PC-3 (cell line): ENCODE results near the gene CCNT1.

ENCODE experiments used
- EZH2 ChIP-seq: fragments of 300-600 bp; sonication (generic); IDR thresholded peaks from one replicate; pipeline ENCODE4 v1.6.1; 2017; ENCODE audit warnings: antibody characterized with exemption, mild to moderate bottlenecking, low read length; ENCODE audit not compliant: unreplicated experiment
- EZH2phosphoT487 ChIP-seq: fragments of 300-600 bp; sonication (generic); IDR thresholded peaks from 2 replicates; pipeline ENCODE4 v1.6.1; 2018; ENCODE audit warnings: mild to moderate bottlenecking, antibody characterized with exemption, low read length, borderline replicate concordance
- TF ChIP-seq, protein P1 (sequence below): fragments of 300-600 bp; sonication (generic); conservative IDR thresholded peaks from 2 replicates; pipeline ENCODE4 v1.5.1; 2017; ENCODE audit warnings: antibody characterized with exemption, low read depth, mild to moderate bottlenecking, low read length

DNA sequence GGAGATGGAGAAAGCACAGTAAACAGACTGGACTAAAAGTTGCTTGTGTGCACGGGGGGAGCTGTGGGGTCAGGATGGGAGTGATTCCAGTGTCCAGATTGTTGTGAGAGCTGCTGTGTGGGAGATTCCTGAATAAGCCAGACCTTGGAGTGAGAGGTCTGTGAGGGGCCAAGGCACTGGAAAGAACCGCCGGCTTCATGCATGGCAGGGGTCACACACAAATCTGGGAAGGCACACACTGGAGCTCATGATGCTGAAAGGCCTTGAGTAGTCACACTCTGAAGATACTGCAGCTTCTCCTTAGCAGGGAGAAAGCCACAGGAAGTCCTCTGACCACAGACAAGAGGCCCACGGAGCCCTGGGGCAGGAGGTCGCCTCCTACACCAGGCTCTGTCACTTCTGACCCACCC, 49.3 kb upstream of the CCNT1 start:
- TF ChIP-seq, protein P1, sequence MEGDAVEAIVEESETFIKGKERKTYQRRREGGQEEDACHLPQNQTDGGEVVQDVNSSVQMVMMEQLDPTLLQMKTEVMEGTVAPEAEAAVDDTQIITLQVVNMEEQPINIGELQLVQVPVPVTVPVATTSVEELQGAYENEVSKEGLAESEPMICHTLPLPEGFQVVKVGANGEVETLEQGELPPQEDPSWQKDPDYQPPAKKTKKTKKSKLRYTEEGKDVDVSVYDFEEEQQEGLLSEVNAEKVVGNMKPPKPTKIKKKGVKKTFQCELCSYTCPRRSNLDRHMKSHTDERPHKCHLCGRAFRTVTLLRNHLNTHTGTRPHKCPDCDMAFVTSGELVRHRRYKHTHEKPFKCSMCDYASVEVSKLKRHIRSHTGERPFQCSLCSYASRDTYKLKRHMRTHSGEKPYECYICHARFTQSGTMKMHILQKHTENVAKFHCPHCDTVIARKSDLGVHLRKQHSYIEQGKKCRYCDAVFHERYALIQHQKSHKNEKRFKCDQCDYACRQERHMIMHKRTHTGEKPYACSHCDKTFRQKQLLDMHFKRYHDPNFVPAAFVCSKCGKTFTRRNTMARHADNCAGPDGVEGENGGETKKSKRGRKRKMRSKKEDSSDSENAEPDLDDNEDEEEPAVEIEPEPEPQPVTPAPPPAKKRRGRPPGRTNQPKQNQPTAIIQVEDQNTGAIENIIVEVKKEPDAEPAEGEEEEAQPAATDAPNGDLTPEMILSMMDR: no peak
- no peak for TF ChIP-seq EZH2phosphoT487
- no peak for TF ChIP-seq EZH2
